Measurements from ENCODE around the gene OR6C75. TPM values are rescaled to one million over a fixed set of nuclear protein-coding genes. Genes with fewer than 3 reads are reported as not detected.
"Not testable (repeated sequence)": the region's sequence is repeated elsewhere in the genome, so short reads cannot be mapped to it uniquely, and the experiment has no call there.

The OR6C75 gene
- total and polyA plus RNA-seq, 9 of the 15 experiments (the other 6 are each of a cell fraction or from before 2014, with no cell fraction given): not detected

DNA sequence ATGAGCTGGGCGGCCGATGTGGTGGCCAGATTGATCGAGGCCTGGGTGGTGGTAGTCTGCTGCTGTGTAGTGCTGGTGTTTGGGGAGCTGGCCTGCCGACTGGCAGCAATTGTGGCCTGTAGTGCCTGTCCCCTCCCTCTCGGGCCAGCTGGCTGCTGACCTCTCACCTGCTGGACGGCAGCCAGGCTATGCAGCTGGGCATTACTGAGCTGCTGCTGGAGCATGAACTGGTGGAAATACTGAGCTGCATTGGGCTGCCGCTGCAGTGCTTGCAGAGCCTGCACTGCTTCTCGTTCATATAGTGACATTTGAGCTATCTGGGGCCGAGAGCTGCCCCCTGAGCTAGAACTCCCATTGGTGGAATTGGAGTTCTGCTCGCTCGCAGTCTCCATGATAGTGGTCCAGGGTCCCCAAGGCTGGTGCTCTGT, 51.6 kb downstream of the OR6C75 start:
- in situ Hi-C loops (cut with MboI); H3K9ac ChIP-seq (ENCODE audit: insufficient read depth in 1 of 2, low read depth in 2 of 2, low read length in 2 of 2); H3K4me1 ChIP-seq (replicated peaks in 1 of 2; ENCODE audit: control insufficient read depth in 2 of 2, insufficient read depth in 2 of 2, low read length in 2 of 2); CTCF ChIA-PET (ENCODE audit: low intra/inter-chr PET ratio); H3K4me3 ChIP-seq; H3K79me2 ChIP-seq (ENCODE audit: control insufficient read depth, insufficient read depth, low read length); FAIRE-seq; H3K36me3 ChIP-seq (ENCODE audit: control insufficient read depth, insufficient read depth, low read length); H3K9me1 ChIP-seq (ENCODE audit: control insufficient read depth, insufficient read depth, low read length); H3K27me3 ChIP-seq (ENCODE audit: control insufficient read depth in 2 of 2, insufficient read depth in 2 of 2, low read length in 2 of 2); BruUV-seq (replicated peaks); intact Hi-C loops (cut with micrococcal nuclease); H3K9me3 ChIP-seq (replicated peaks; ENCODE audit: control insufficient read depth, insufficient read depth, low read depth, low read length); H3K27ac ChIP-seq (ENCODE audit: extremely low read depth, low read depth, low read length); H3K4me2 ChIP-seq (ENCODE audit: insufficient read depth, low read length); H4K20me1 ChIP-seq (replicated peaks; ENCODE audit: control insufficient read depth, insufficient read depth, low read length); H2AFZ ChIP-seq (ENCODE audit: low read depth, low read length); TF ChIP-seq NR2C1 (tag; IDR thresholded peaks at IDR 0.05): not testable (repeated sequence)
- DNase-seq (ENCODE audit: extremely low read depth in 1 of 4, low spot score in 3 of 4) (peak in 1 of 4 experiments; percentile 2), ATAC-seq (peak; percentile 16)
- TF ChIP-seq CBFA2T3 (IDR thresholded peaks at IDR 0.05) (peak; percentile 60), CBFA2T2 (conservative IDR thresholded peaks at IDR 0.05) (peak; percentile 47), NR2C1 (IDR thresholded peaks at IDR 0.05) (peak; percentile 63; the same call in 1 of the 2 replicates), NFIC (IDR thresholded peaks at IDR 0.05) (peak; percentile 79)
- 36% methylated on average over 9 of the region's 11 CpGs for WGBS (ENCODE audit: insufficient coverage, low coverage, missing lambda C conversion rate)
- POLR2A ChIA-PET: interaction anchor here (0.6 kb wide), 1 partner anchor 1539 kb away, joined by 3 read pairs; no protein-coding TSS in a partner anchor

DNA sequence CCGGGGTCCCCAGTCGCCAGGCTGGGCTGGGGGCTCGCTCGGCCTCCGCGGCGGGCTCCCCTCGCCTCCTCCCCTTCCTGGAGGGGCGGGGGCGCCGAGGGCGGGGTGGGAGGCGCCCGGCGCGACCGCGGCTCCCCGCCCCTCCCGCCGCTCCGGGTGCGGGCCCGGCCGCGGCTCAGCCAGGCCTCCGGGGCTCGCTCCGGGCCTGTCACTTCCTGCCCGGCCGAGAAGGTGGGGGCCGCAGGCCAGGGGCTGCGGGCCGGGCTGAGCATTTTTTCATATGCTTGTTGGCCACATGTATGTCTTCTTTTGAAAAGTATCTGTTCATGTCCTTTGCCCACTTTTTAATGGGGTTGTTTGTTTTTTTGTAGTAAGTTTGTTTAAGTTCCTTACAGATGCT, 52.1 kb downstream of the OR6C75 start:
- not testable (repeated sequence) for BruUV-seq (replicated peaks)

More for the DNA sequence above, 52.1 kb downstream of the OR6C75 start:
- peak overlapping the region; percentile 52; the same call in 1 of the 2 replicates for H2AFZ ChIP-seq (ENCODE audit: low read depth, low read length)
- H3K4me2 ChIP-seq (ENCODE audit: insufficient read depth, low read length); H3K4me1 ChIP-seq (replicated peaks in 1 of 2; ENCODE audit: control insufficient read depth in 2 of 2, insufficient read depth in 2 of 2, low read length in 2 of 2); H3K27me3 ChIP-seq (ENCODE audit: control insufficient read depth in 2 of 2, insufficient read depth in 2 of 2, low read length in 2 of 2); H3K27ac ChIP-seq (ENCODE audit: extremely low read depth, low read depth, low read length); H3K9me1 ChIP-seq (ENCODE audit: control insufficient read depth, insufficient read depth, low read length); H3K9me3 ChIP-seq (replicated peaks; ENCODE audit: control insufficient read depth, insufficient read depth, low read depth, low read length); CTCF ChIA-PET (ENCODE audit: low intra/inter-chr PET ratio); H4K20me1 ChIP-seq (replicated peaks; ENCODE audit: control insufficient read depth, insufficient read depth, low read length); H3K4me3 ChIP-seq; in situ Hi-C loops (cut with MboI); FAIRE-seq; intact Hi-C loops (cut with micrococcal nuclease); POLR2A ChIA-PET; H3K36me3 ChIP-seq (ENCODE audit: control insufficient read depth, insufficient read depth, low read length); H3K9ac ChIP-seq (ENCODE audit: insufficient read depth in 1 of 2, low read depth in 2 of 2, low read length in 2 of 2); DNase-seq (ENCODE audit: extremely low read depth in 1 of 4, low spot score in 3 of 4); H3K79me2 ChIP-seq (ENCODE audit: control insufficient read depth, insufficient read depth, low read length): not testable (repeated sequence)
- peak; percentile 71 for ATAC-seq
- TF ChIP-seq MAZ (CRISPR knock-in tag; conservative IDR thresholded peaks at IDR 0.05 in 1 of 2, IDR thresholded peaks at IDR 0.05 in 1 of 2) (peak in 1 of 2 experiments; percentile 67; a peak in 1 of 4 replicates), PHF20 (IDR thresholded peaks at IDR 0.05; ENCODE audit: partially characterized antibody) (peak; percentile 23)
- TF ChIP-seq, protein P1, sequence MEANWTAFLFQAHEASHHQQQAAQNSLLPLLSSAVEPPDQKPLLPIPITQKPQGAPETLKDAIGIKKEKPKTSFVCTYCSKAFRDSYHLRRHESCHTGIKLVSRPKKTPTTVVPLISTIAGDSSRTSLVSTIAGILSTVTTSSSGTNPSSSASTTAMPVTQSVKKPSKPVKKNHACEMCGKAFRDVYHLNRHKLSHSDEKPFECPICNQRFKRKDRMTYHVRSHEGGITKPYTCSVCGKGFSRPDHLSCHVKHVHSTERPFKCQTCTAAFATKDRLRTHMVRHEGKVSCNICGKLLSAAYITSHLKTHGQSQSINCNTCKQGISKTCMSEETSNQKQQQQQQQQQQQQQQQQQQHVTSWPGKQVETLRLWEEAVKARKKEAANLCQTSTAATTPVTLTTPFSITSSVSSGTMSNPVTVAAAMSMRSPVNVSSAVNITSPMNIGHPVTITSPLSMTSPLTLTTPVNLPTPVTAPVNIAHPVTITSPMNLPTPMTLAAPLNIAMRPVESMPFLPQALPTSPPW (CRISPR knock-in tag; IDR thresholded peaks at IDR 0.05): peak; percentile 36; the same call in 1 of the 2 replicates
- 0% methylated on average over 6 of the region's 34 CpGs for WGBS (ENCODE audit: insufficient coverage, low coverage, missing lambda C conversion rate)

All from K562 (cell line).